Tibial nerve (tissue), 4 donors: ENCODE measurements around the gene METTL24. TPM values are rescaled to one million over a fixed set of nuclear protein-coding genes. Genes with fewer than 3 reads are reported as not detected.
"Not testable (repeated sequence)": the region's sequence is repeated elsewhere in the genome, so short reads cannot be mapped to it uniquely, and the experiment has no call there.

Experiments
- DNase-seq, 2 donors: peaks; one replicate each; pipeline ENCODE4 v3.0.0-alpha.2; 2019; ENCODE audit warnings: low spot score in 2 of 2
- H3K27ac ChIP-seq, 4 donors: fragments of 200-600 bp; sonication (generic) in 3 of 4; one replicate each; pipeline ENCODE4 v1.5.1; 2017 to 2019; ENCODE audit warnings: mild to moderate bottlenecking in 1 of 4
- H3K27me3 ChIP-seq, 2 donors: fragments of 200-600 bp; sonication (generic) in 1 of 2; one replicate each; pipeline versions ENCODE4 v1.5.1 to v1.6.0; 2017 to 2019
- H3K36me3 ChIP-seq, 3 donors: fragments of 200-600 bp; sonication (generic); one replicate each; pipeline ENCODE4 v1.5.1; 2018 to 2019
- H3K4me1 ChIP-seq, 4 donors: fragments of 200-600 bp; sonication (generic) in 3 of 4; one replicate each; pipeline ENCODE4 v1.5.1; 2017 to 2019
- H3K4me3 ChIP-seq, 4 donors: fragments of 200-600 bp; sonication (generic) in 3 of 4; one replicate each; pipeline ENCODE4 v1.5.1; 2017 to 2019; ENCODE audit warnings: mild to moderate bottlenecking in 1 of 4, moderate library complexity in 1 of 4
- H3K9me3 ChIP-seq, 4 donors: fragments of 200-600 bp; sonication (generic) in 3 of 4; one replicate each; pipeline ENCODE4 v1.5.1; 2017 to 2019
- EP300 ChIP-seq, 2 donors: sonication (generic); formaldehyde crosslinking; IDR thresholded peaks; one replicate each; pipeline ENCODE4 v1.6.1; 2017; ENCODE audit warnings: antibody characterized with exemption in 2 of 2, mild to moderate bottlenecking in 1 of 2
- POLR2A ChIP-seq, 2 donors: fragments of 450-650 bp; IDR thresholded peaks; one replicate each; pipeline ENCODE4 v1.6.1; 2017; ENCODE audit warnings: antibody characterized with exemption in 2 of 2, mild to moderate bottlenecking in 2 of 2, moderate library complexity in 2 of 2
- WGBS, 2 donors: methylation state at CpG; one replicate each; pipeline ENCODE4 v1.1.5; 2018; 5-methylcytosine and 5-hydroxymethylcytosine counted together
- total RNA-seq, 4 donors: library from RNA; depleted of rRNA; stranded (reverse); fragments of >200 nt; gene quantifications; one replicate each; pipeline ENCODE4 v1.1.0, GENCODE V29; 2016
- TF ChIP-seq, protein P1 (sequence below), 5 experiments: fragments of 200-600 bp in 3 of 5; fragments of 450-650 bp in 2 of 5; sonication (generic) in 3 of 5; IDR thresholded peaks; one replicate each; pipeline ENCODE4 v1.5.1; 2016 to 2019; ENCODE audit warnings: antibody characterized with exemption in 5 of 5, mild to moderate bottlenecking in 3 of 5, moderate library complexity in 2 of 5

Gene METTL24
- total RNA-seq, 4 donors from 2014 or later = 0.63 to 2.4 (median 0.93) TPM

DNA sequence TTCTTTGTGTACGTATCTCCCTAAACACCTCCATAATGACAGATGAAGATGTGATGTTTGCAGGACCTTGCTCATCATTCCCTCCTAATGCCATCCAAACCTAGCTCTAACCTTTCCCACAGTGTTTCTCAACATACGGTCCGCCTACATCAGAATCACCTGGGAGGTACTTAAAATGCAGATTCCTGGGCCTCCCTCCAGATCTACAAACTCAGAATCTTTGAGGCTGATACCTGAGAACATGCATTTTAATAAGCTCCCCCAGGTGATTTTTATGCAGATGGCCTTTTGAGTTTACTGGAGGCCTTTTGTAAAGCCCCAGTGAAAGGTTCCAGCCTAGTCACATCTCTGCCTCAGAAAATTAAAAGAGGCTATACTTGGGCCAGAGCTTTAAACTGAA lies 40.5 kb downstream of the METTL24 start:
- H3K27ac ChIP-seq = no peak overlapping the region
- no peaks in the 10 kb centered on the region for H3K36me3 ChIP-seq
- WGBS, 2 donors = 92% methylated on average over 3 of the region's 3 CpGs
- TF ChIP-seq POLR2A (IDR thresholded peaks at IDR 0.05) = no peak
- TF ChIP-seq EP300 (IDR thresholded peaks at IDR 0.05) = no peak
- TF ChIP-seq, protein P1, sequence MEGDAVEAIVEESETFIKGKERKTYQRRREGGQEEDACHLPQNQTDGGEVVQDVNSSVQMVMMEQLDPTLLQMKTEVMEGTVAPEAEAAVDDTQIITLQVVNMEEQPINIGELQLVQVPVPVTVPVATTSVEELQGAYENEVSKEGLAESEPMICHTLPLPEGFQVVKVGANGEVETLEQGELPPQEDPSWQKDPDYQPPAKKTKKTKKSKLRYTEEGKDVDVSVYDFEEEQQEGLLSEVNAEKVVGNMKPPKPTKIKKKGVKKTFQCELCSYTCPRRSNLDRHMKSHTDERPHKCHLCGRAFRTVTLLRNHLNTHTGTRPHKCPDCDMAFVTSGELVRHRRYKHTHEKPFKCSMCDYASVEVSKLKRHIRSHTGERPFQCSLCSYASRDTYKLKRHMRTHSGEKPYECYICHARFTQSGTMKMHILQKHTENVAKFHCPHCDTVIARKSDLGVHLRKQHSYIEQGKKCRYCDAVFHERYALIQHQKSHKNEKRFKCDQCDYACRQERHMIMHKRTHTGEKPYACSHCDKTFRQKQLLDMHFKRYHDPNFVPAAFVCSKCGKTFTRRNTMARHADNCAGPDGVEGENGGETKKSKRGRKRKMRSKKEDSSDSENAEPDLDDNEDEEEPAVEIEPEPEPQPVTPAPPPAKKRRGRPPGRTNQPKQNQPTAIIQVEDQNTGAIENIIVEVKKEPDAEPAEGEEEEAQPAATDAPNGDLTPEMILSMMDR (IDR thresholded peaks at IDR 0.05) = no peak
- H3K4me1 ChIP-seq = no peaks in the 10 kb centered on the region
- no peaks in the 10 kb centered on the region for H3K9me3 ChIP-seq
- no peak overlapping the region for H3K4me3 ChIP-seq
- no peaks in the 10 kb centered on the region for H3K27me3 ChIP-seq
- no peak for DNase-seq

DNA sequence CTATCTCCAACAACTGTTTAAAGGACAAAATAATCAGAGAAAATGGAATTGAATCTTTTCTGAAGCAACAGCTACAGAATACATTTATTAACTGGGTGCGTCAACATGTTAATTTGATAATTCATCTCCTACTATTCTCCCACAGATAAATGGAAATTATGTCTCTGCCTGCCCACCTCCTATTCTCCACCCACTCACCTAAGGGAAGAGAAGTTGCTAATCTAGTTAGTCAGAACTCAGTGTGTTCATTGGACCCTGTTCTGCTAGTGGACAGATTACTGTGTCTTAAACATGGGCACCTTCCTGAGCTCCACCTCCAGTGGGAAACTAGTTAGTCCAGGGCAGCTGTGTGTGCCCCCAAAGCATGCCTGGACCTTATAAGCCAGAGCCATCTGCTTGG lies 41.0 kb downstream of the METTL24 start:
- Histone ChIP-seq H3K27me3 (no peaks in the 10 kb centered on the region), H3K9me3 (no peaks in the 10 kb centered on the region), H3K36me3 (no peaks in the 10 kb centered on the region), H3K27ac (no peak overlapping the region), H3K4me3 (no peak overlapping the region), H3K4me1 (no peaks in the 10 kb centered on the region)
- 91% methylated on average over 1 of the region's 1 CpG for WGBS, 2 donors
- TF ChIP-seq POLR2A (IDR thresholded peaks at IDR 0.05) (no peak), EP300 (IDR thresholded peaks at IDR 0.05) (no peak)
- no peak for DNase-seq

GRCh38 chr6:110315869-110316398 lies 42.2 kb downstream of the METTL24 start:
- Histone ChIP-seq H3K4me3 (no peak overlapping the region), H3K9me3 (no peaks in the 10 kb centered on the region), H3K4me1 (no peaks in the 10 kb centered on the region), H3K36me3 (no peaks in the 10 kb centered on the region), H3K27ac (no peak overlapping the region), H3K27me3 (no peaks in the 10 kb centered on the region)
- 87 to 94% methylated on average over 3 of the region's 3 CpGs for WGBS, 2 donors
- no peak for TF ChIP-seq POLR2A (IDR thresholded peaks at IDR 0.05)
- TF ChIP-seq EP300 (IDR thresholded peaks at IDR 0.05) = no peak
- TF ChIP-seq, protein P1 (IDR thresholded peaks at IDR 0.05) = no peak
- no peak for DNase-seq

- no peaks in the 10 kb centered on the region for H3K9me3 ChIP-seq
- WGBS, 2 donors = 85 to 86% methylated on average over 6 of the region's 6 CpGs
- H3K4me3 ChIP-seq = no peak overlapping the region
- no peaks in the 10 kb centered on the region for H3K36me3 ChIP-seq
- no peak for DNase-seq
- no peaks in the 10 kb centered on the region for H3K27me3 ChIP-seq
- H3K27ac ChIP-seq = no peak overlapping the region
- H3K4me1 ChIP-seq = no peaks in the 10 kb centered on the region
- TF ChIP-seq, protein P1 (IDR thresholded peaks at IDR 0.05) = no peak
- TF ChIP-seq POLR2A (IDR thresholded peaks at IDR 0.05) (no peak), EP300 (IDR thresholded peaks at IDR 0.05) (no peak)
Observed at GRCh38 chr6:110315207-110315868, 42.8 kb downstream of the METTL24 start.

DNA sequence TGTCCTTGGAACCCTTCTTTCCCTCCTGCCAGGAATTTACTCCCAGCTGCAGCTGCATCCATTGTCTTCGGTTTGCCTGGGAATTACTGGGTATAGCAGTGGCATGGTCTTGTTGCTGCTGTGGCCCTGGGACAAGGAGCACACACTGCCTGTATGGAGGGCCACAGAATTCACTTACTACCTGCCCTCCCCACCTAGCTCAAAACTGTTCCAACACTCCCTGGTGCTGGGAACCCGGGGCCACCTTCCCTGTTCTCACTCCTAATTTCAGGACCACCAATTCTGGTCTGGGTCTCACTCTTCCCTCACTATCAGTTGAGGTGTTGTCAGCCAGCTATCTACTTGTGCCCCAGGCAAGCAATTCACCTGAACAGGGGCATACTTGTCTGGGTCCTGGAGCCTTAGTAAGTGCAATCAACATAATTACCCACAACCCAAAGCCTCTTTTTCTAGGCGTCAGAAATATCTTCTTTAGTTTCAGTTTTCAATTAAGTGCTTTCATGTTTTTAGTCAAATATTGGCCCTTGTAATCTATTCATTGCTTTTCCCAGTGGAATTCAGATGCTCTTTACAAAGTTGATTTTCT lies 47.2 kb downstream of the METTL24 start:
- Histone ChIP-seq H3K4me3 (no peak overlapping the region), H3K36me3 (no peaks in the 10 kb centered on the region), H3K27ac (no peak overlapping the region), H3K4me1 (no peaks in the 10 kb centered on the region), H3K9me3 (no peaks in the 10 kb centered on the region), H3K27me3 (no peaks in the 10 kb centered on the region)
- DNase-seq = no peak
- no peak for TF ChIP-seq POLR2A (IDR thresholded peaks at IDR 0.05)
- TF ChIP-seq, protein P1 (IDR thresholded peaks at IDR 0.05) = no peak
- no peak for TF ChIP-seq EP300 (IDR thresholded peaks at IDR 0.05)
- WGBS, 2 donors = 71 to 78% methylated on average over 3 of the region's 3 CpGs

DNA sequence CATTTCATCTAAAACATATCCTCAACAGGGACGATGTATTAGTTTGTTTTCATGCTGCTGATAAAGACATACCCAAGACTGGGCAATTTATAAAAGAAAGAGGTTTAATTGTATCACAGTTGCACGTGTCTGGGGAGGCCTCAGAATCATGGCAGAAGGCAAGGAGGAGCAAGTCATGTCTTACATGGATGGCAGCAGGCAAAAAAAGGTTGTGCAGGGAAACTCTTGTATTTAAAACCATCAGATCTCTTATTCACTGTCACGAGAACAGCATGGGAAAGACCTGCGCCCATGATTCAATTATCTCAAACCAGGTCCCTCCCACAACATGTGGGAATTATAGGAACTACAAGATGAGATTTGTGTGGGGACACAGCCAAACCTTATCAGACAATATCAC lies 48.7 kb downstream of the METTL24 start:
- H3K27ac ChIP-seq, H3K4me3 ChIP-seq, DNase-seq, H3K36me3 ChIP-seq, H3K27me3 ChIP-seq, H3K4me1 ChIP-seq, H3K9me3 ChIP-seq: not testable (repeated sequence)
- whole genome bisulfite sequencing, 2 donors = 83 to 90% methylated on average over 4 of the region's 4 CpGs
